Kidney epithelial cell (primary cell): Measurements from ENCODE around the gene ABI3BP. TPM values are rescaled to one million over a fixed set of nuclear protein-coding genes. Genes with fewer than 3 reads are reported as not detected.

Source experiments
- DNase-seq: peaks from one replicate; pipeline ENCODE4 v3.0.0-alpha.2; 2010; ENCODE audit warnings: low read depth
- H3K27me3 ChIP-seq: 2 replicates; pipeline ENCODE4 v1.6.0; 2011; ENCODE audit warnings: low read length; ENCODE audit not compliant: control insufficient read depth, insufficient read depth
- H3K36me3 ChIP-seq: 2 replicates; pipeline ENCODE4 v1.5.1; 2011; ENCODE audit warnings: low read length; ENCODE audit not compliant: control insufficient read depth, insufficient read depth
- H3K4me3 ChIP-seq: 2 replicates; pipeline ENCODE4 v1.5.1; 2011; ENCODE audit warnings: low read depth, mild to moderate bottlenecking, control low read depth, low read length
- total RNA-seq: library from RNA; depleted of rRNA; stranded (reverse); fragments of >200 nt; gene quantifications from 2 replicates; pipeline ENCODE4 v1.2.3, GENCODE V29; 2015
- TF ChIP-seq, protein P1 (sequence below): IDR thresholded peaks from 2 replicates; pipeline ENCODE4 v1.5.1; 2011; ENCODE audit warnings: mild to moderate bottlenecking, moderate library complexity, low read length, control low read depth, inconsistent platforms; ENCODE audit not compliant: insufficient read depth, poor library complexity, severe bottlenecking

ABI3BP gene
- total RNA-seq, 1 donor from 2014 or later, result 0.84 TPM

DNA sequence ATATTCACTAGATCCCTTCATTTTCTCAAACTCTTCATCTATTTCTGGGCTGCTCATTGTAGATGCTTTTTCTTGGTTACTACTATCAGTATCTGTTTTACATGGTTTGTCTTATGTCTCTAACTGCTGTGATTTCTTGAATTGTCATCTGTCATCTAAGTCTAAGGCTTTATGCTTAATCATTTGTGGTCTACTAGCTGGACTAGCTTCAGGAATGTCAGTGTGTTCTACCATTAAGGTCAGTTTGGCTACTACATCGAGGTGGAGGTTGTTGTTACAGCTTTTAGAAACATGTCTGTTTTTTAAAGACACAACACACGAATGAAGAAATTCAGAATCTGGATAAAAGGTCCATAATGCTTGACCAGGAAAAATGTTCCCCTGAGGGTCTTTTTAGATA is 82.2 kb downstream of the ABI3BP start:
- no peak overlapping the region for H3K4me3 ChIP-seq
- TF ChIP-seq, protein P1, sequence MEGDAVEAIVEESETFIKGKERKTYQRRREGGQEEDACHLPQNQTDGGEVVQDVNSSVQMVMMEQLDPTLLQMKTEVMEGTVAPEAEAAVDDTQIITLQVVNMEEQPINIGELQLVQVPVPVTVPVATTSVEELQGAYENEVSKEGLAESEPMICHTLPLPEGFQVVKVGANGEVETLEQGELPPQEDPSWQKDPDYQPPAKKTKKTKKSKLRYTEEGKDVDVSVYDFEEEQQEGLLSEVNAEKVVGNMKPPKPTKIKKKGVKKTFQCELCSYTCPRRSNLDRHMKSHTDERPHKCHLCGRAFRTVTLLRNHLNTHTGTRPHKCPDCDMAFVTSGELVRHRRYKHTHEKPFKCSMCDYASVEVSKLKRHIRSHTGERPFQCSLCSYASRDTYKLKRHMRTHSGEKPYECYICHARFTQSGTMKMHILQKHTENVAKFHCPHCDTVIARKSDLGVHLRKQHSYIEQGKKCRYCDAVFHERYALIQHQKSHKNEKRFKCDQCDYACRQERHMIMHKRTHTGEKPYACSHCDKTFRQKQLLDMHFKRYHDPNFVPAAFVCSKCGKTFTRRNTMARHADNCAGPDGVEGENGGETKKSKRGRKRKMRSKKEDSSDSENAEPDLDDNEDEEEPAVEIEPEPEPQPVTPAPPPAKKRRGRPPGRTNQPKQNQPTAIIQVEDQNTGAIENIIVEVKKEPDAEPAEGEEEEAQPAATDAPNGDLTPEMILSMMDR, result no peak
- DNase-seq, result no peak
- H3K36me3 ChIP-seq, result no peaks in the 10 kb centered on the region
- no peaks in the 10 kb centered on the region for H3K27me3 ChIP-seq

DNA sequence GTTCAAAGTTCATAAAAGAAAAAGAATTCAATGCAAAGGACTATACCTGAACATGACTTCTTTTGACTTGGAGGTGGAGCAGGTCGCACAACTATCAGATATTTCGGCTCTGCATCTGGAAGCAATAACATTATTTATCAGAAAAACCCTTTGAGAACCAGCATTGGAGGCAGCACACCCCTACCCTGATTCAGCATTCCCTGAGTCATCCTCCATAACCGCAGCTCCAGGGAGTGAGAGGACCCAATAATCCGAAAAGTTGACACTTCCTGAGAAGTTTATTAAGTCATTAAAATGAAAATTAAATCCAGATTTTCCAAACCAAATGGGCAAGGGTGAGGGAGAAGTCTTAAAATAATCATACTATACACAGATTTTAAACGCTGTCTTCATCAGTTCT is 90.6 kb downstream of the ABI3BP start:
- H3K4me3 ChIP-seq, result no peak overlapping the region
- TF ChIP-seq, protein P1, result no peak
- no peaks in the 10 kb centered on the region for H3K27me3 ChIP-seq
- no peak for DNase-seq
- H3K36me3 ChIP-seq, result no peaks in the 10 kb centered on the region

DNA sequence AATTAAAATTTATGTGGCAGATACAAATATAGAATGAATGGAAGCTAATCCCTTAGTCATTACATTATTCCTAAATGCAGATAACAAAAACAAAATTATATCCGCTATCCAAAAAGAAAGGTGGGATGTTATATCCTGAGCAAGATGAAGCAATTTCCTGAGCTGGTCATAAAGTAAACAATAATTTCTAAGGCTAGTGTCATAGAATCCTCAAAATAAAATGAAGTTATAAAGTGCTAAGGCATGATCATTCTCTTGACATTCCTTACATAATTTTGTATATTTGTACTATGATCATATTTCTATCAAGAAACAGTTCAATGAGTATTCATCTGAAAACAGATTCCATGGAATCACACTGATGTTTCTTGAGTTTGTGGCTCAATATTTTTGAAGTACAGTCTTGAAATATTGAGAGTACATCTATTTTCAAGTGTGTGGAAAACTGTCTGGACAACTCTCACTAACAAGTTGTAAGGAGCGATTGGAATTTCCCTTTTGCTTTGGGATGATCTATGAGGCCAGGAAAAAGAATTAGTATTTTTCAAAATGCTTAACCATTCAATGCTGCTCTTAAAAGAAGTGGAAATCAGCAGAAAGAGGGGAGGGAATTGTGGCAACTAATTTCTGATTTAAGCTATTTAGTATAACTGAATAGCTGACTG is 92.4 kb downstream of the ABI3BP start:
- H3K27me3 ChIP-seq, result no peaks in the 10 kb centered on the region
- DNase-seq, result no peak
- TF ChIP-seq, protein P1, result no peak
- no peak overlapping the region for H3K4me3 ChIP-seq
- no peaks in the 10 kb centered on the region for H3K36me3 ChIP-seq

DNA sequence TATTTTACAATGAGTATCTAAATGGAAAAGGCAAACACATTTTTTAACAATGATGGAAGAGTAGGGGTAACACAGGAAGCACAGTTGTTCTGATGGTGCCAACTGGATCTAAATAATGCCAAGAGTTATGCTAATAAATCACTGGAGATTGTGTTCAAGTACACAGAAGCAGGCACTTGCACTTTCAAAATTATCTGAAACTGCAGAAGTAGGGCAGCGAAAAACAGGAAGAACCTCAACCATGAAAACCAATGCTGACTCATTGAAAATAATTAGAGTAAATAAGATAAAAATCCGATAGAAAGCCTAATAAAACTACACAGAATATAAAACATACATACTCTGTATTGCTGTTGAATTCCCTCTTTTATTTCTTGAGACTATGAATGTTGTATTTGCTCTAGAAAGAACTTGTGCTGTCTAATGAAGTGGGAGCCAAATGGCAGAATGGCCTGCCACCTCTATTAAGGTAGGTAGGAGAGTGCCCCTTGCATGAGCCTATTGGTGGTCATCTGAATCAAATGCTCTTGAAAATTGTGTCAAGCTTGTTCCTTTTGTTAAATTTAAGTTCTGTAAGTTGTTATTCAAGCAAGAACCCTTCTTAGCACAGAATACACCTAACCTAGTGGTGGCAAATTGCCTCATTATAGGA is 93.7 kb downstream of the ABI3BP start:
- DNase-seq, result no peak
- no peaks in the 10 kb centered on the region for H3K27me3 ChIP-seq
- H3K4me3 ChIP-seq, result no peak overlapping the region
- TF ChIP-seq, protein P1, result no peak
- no peaks in the 10 kb centered on the region for H3K36me3 ChIP-seq

DNA sequence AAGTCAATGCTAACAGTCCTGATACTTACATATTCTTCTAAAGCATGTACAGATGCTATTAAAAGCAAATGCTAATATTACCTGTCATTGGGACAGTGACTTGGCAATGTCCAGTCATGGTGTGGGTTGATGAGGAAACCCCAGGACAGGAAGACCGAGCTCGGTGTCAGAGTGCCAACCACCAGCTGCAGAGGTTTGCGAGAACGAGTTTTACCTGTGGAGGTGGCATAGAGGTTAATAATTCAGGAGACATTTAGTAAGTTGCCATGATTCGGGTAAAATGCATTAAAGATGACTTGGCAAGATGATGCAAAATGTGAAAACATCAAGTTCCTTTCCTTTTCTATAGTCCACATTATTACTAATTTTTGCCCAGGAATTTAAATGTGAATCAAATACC is 94.5 kb downstream of the ABI3BP start:
- no peak overlapping the region for H3K4me3 ChIP-seq

More for the DNA sequence above, 94.5 kb downstream of the ABI3BP start:
- no peak for DNase-seq
- H3K36me3 ChIP-seq, result no peaks in the 10 kb centered on the region
- TF ChIP-seq, protein P1, result no peak
- no peaks in the 10 kb centered on the region for H3K27me3 ChIP-seq
